ENCODE results near the gene RABAC1. TPM values are rescaled to one million over a fixed set of nuclear protein-coding genes. Genes with fewer than 3 reads are reported as not detected.

Gene RABAC1
- total RNA-seq, 6 experiments from 2014 or later = 245 to 349 (median 258) TPM

- H3K4me1 Mint-ChIP-seq (ENCODE audit: low read depth) = peaks cover 21% of the 10 kb centered on the region
- peaks cover 9% of the 10 kb centered on the region for H3K36me3 Mint-ChIP-seq (ENCODE audit: low read depth)
- H3K4me3 Mint-ChIP-seq = peak overlapping the region; percentile 94
- DNase-seq = peak; percentile 53
- H3K27ac Mint-ChIP-seq = peak overlapping the region; percentile 88
- TF ChIP-seq, protein P1, sequence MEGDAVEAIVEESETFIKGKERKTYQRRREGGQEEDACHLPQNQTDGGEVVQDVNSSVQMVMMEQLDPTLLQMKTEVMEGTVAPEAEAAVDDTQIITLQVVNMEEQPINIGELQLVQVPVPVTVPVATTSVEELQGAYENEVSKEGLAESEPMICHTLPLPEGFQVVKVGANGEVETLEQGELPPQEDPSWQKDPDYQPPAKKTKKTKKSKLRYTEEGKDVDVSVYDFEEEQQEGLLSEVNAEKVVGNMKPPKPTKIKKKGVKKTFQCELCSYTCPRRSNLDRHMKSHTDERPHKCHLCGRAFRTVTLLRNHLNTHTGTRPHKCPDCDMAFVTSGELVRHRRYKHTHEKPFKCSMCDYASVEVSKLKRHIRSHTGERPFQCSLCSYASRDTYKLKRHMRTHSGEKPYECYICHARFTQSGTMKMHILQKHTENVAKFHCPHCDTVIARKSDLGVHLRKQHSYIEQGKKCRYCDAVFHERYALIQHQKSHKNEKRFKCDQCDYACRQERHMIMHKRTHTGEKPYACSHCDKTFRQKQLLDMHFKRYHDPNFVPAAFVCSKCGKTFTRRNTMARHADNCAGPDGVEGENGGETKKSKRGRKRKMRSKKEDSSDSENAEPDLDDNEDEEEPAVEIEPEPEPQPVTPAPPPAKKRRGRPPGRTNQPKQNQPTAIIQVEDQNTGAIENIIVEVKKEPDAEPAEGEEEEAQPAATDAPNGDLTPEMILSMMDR (IDR thresholded peaks at IDR 0.05) = no peak
- no peaks in the 10 kb centered on the region for H3K9me3 Mint-ChIP-seq
- H3K27me3 Mint-ChIP-seq (ENCODE audit: insufficient read depth) = peaks cover 7% of the 10 kb centered on the region
These were observed 610 bp downstream of the RABAC1 start for GRCh38 chr19:41958367-41959055.

- TF ChIP-seq, protein P1 (IDR thresholded peaks at IDR 0.05) = peak; percentile 90
- DNase-seq = peak; percentile 82
- Mint-ChIP-seq H3K27me3 (ENCODE audit: insufficient read depth) (peaks cover 4% of the 10 kb centered on the region), H3K4me3 (peak overlapping the region; percentile 94), H3K4me1 (ENCODE audit: low read depth) (peaks cover 21% of the 10 kb centered on the region), H3K9me3 (no peaks in the 10 kb centered on the region), H3K36me3 (ENCODE audit: low read depth) (peaks cover 9% of the 10 kb centered on the region), H3K27ac (peak overlapping the region; percentile 88)
These were observed 1.2 kb downstream of the RABAC1 start for GRCh38 chr19:41957838-41958366.

- peak overlapping the region; percentile 94 for H3K4me3 Mint-ChIP-seq
- H3K36me3 Mint-ChIP-seq (ENCODE audit: low read depth) = peaks cover 9% of the 10 kb centered on the region
- TF ChIP-seq, protein P1 (IDR thresholded peaks at IDR 0.05) = no peak
- no peak for DNase-seq
- H3K27ac Mint-ChIP-seq = peak overlapping the region; percentile 88; the same call in 1 of the 2 replicates
- peaks cover 4% of the 10 kb centered on the region for H3K27me3 Mint-ChIP-seq (ENCODE audit: insufficient read depth)
- peaks cover 21% of the 10 kb centered on the region for H3K4me1 Mint-ChIP-seq (ENCODE audit: low read depth)
- no peaks in the 10 kb centered on the region for H3K9me3 Mint-ChIP-seq
These were observed 1.8 kb downstream of the RABAC1 start for GRCh38 chr19:41957161-41957837.

- H3K27ac Mint-ChIP-seq = no peak overlapping the region
- H3K4me3 Mint-ChIP-seq = no peak overlapping the region
- H3K36me3 Mint-ChIP-seq (ENCODE audit: low read depth) = peaks cover 9% of the 10 kb centered on the region
- TF ChIP-seq, protein P1 (IDR thresholded peaks at IDR 0.05) = no peak
- H3K27me3 Mint-ChIP-seq (ENCODE audit: insufficient read depth) = peaks cover 4% of the 10 kb centered on the region
- H3K9me3 Mint-ChIP-seq = no peaks in the 10 kb centered on the region
- H3K4me1 Mint-ChIP-seq (ENCODE audit: low read depth) = peaks cover 25% of the 10 kb centered on the region
- no peak for DNase-seq
These were observed 2.5 kb downstream of the RABAC1 start for GRCh38 chr19:41956621-41957020.

GRCh38 chr19:41955521-41955920, 3.6 kb downstream of the RABAC1 start:
- H3K9me3 Mint-ChIP-seq = no peaks in the 10 kb centered on the region
- H3K36me3 Mint-ChIP-seq (ENCODE audit: low read depth) = peaks cover 9% of the 10 kb centered on the region
- peaks cover 4% of the 10 kb centered on the region for H3K27me3 Mint-ChIP-seq (ENCODE audit: insufficient read depth)
- TF ChIP-seq, protein P1 (IDR thresholded peaks at IDR 0.05) = no peak
- no peak overlapping the region for H3K27ac Mint-ChIP-seq
- H3K4me3 Mint-ChIP-seq = no peak overlapping the region
- H3K4me1 Mint-ChIP-seq (ENCODE audit: low read depth) = peaks cover 26% of the 10 kb centered on the region
- DNase-seq = no peak

All from HFFc6 (cell line).